ENCODE data around the gene ZSWIM5. TPM values are rescaled to one million over a fixed set of nuclear protein-coding genes. Genes with fewer than 3 reads are reported as not detected.

The ZSWIM5 gene
- 0.29 TPM in 1 of 2 replicates, not detected in the other for total RNA-seq

GRCh38 chr1:45205910-45206721 lies at the start of gene ZSWIM5:
ZSWIM5 (minus strand) TSS chr1:45206605; CDS start chr1:45206350, 255 bp downstream.

DNA sequence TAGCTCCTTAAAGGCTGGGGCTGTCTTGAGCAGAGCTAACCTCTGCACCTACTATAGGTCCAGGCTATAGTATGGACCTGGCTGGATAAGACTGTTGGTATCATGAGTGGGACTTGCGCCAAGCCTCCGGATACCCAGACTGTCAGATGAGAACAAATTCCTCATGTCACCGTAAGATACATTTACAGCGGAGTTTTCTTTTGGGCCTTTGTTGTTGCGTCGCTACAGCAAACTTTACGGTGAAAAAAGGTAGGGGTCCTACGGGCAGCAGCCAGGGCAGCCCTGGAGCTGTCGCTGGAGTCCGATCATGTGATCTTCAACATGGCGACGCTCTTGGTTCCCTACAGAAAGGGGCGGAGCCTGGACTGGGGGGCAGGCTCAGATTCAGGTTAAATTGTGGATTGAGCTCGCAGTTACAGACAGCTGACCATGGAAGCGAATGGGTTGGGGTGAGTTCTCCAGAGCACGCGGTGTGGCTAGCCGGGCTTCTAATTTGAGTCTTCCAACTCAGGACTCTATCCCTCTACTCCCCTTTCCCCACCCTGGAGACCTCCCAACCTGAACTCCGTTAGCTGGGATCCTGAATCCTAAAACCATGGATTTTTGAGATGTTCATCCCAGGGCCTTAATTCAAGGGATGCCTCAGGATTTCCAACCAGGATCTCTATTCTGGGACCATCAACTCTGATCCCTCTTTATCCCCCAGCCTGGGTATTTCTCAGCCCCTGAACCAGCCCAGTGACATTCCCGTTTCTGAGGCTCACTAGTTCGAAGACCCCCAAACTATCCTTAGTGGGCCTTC lies 194.4 kb downstream of the ZSWIM5 start, which contains the start of gene UROD:
Gene UROD, plus strand, starts transcription at position 418 of the 802 bp plus-strand sequence. Its CDS starts 12 bp downstream, at position 430.

GRCh38 chr1:45010855-45011811 lies 195.3 kb downstream of the ZSWIM5 start, which contains the start of gene HECTD3:
HECTD3 (minus strand) TSS chr1:45011324; CDS start chr1:45011257, 67 bp downstream.

Other genes with a start within 250 kb of the ZSWIM5 start
- 39.8 and 53.7 TPM in 2 replicates for gene EIF2B3, start 220.0 kb downstream of the ZSWIM5 start, total RNA-seq
- gene HECTD3, start 195.3 kb downstream of the ZSWIM5 start, total RNA-seq: 37.2 and 43.8 TPM in 2 replicates
- gene UROD, start 194.4 kb downstream of the ZSWIM5 start, total RNA-seq: 182 and 195 TPM in 2 replicates
- 3.4 and 5.2 TPM in 2 replicates for gene HPDL, start 120.3 kb upstream of the ZSWIM5 start, total RNA-seq
- gene TOE1, start 133.6 kb upstream of the ZSWIM5 start, total RNA-seq: 7.6 and 14.4 TPM in 2 replicates
- gene MUTYH, start 133.8 kb upstream of the ZSWIM5 start, total RNA-seq: 16.7 and 25.9 TPM in 2 replicates